Keratinocyte (primary cell): ENCODE data around the gene G6PC1. TPM values are rescaled to one million over a fixed set of nuclear protein-coding genes. Genes with fewer than 3 reads are reported as not detected.
"Not testable (repeated sequence)": the region's sequence is repeated elsewhere in the genome, so short reads cannot be mapped to it uniquely, and the experiment has no call there.

Experiments
- DNase-seq: peaks from one replicate; pipeline ENCODE4 v3.0.0-alpha.2; 2011; ENCODE audit warnings: low read depth, missing footprints, low spot score
- FAIRE-seq: peaks from 2 replicates; lab custom pipeline; 2011; peaks lifted over from hg19 to GRCh38; lab: Jason Lieb, UNC
- H2AFZ ChIP-seq: 2 replicates; pipeline ENCODE4 v1.6.0; 2012; ENCODE audit warnings: low read length, control low read depth, inconsistent platforms; ENCODE audit not compliant: control insufficient read depth
- H3K27ac ChIP-seq: 2 replicates; pipeline ENCODE4 v1.5.1; 2011; ENCODE audit warnings: low read length; ENCODE audit not compliant: control insufficient read depth, insufficient read depth
- H3K27me3 ChIP-seq: 3 replicates; pipeline ENCODE4 v1.6.0; 2011; ENCODE audit warnings: low read length; ENCODE audit not compliant: control insufficient read depth, insufficient read depth; ENCODE audit errors: extremely low read depth
- H3K36me3 ChIP-seq, 2 experiments: 2 replicates in 1 of 2; 3 replicates in 1 of 2; pipeline ENCODE4 v1.5.1; 2011; ENCODE audit warnings: low read length in 2 of 2, mild to moderate bottlenecking in 1 of 2; ENCODE audit not compliant: control insufficient read depth in 2 of 2, insufficient read depth in 2 of 2; ENCODE audit errors: extremely low read depth in 1 of 2
- H3K4me1 ChIP-seq: 3 replicates; pipeline ENCODE4 v1.5.1; 2011; ENCODE audit warnings: low read length; ENCODE audit not compliant: control insufficient read depth, insufficient read depth; ENCODE audit errors: extremely low read depth
- H3K4me2 ChIP-seq: 3 replicates; pipeline ENCODE4 v1.6.0; 2011; ENCODE audit warnings: low read depth, low read length; ENCODE audit not compliant: control insufficient read depth, insufficient read depth; ENCODE audit errors: extremely low read depth
- H3K4me3 ChIP-seq, 3 experiments: fragments of 200-600 bp in 1 of 3; sonication (generic) in 1 of 3; 2 replicates in 2 of 3; 3 replicates in 1 of 3; pipeline ENCODE4 v1.5.1; 2011 to 2016; ENCODE audit warnings: low read length in 3 of 3, mild to moderate bottlenecking in 3 of 3, control low read depth in 2 of 3, inconsistent platforms in 1 of 3, low read depth in 1 of 3, mixed read lengths in 1 of 3, mixed run types in 1 of 3, moderate library complexity in 1 of 3; ENCODE audit not compliant: control insufficient read depth in 2 of 3, insufficient read depth in 2 of 3; ENCODE audit errors: extremely low read depth in 1 of 3
- H3K79me2 ChIP-seq: 2 replicates; pipeline ENCODE4 v1.6.0; 2012; ENCODE audit warnings: low read length; ENCODE audit not compliant: control insufficient read depth, insufficient read depth
- H3K9ac ChIP-seq: 3 replicates; pipeline ENCODE4 v1.6.0; 2011; ENCODE audit warnings: low read length; ENCODE audit not compliant: control insufficient read depth, insufficient read depth; ENCODE audit errors: extremely low read depth
- H3K9me1 ChIP-seq: 3 replicates; pipeline ENCODE4 v1.6.0; 2011; ENCODE audit warnings: low read length; ENCODE audit not compliant: control insufficient read depth, insufficient read depth; ENCODE audit errors: extremely low read depth
- H3K9me3 ChIP-seq: 2 replicates; pipeline ENCODE4 v1.5.1; 2012; ENCODE audit warnings: low read depth, low read length; ENCODE audit not compliant: control insufficient read depth
- H4K20me1 ChIP-seq: 3 replicates; pipeline ENCODE4 v1.6.0; 2011; ENCODE audit warnings: low read length; ENCODE audit not compliant: control insufficient read depth, insufficient read depth; ENCODE audit errors: extremely low read depth
- EZH2 ChIP-seq: IDR thresholded peaks from one replicate; pipeline ENCODE4 v1.6.1; 2012; ENCODE audit warnings: inconsistent platforms, mild to moderate bottlenecking, low read length, moderate library complexity
- dilution Hi-C: fragments of 300-500 bp; cut with MboI; formaldehyde crosslinking; loops from one replicate; pipeline ENCODE4 v1.7.0; 2020; ENCODE audit warnings: low sequenced_read_pairs; ENCODE audit not compliant: extremely low pct_ligation_motif_present
- polyA plus RNA-seq, 5 experiments: library from polyadenylated mRNA; depleted of rRNA in 3 of 5; stranded (reverse) in 3 of 5; stranded (forward) in 1 of 5; unstranded in 1 of 5; fragments of >200 nt; gene quantifications; 1 replicate in 1 of 5; 2 replicates in 3 of 5; 3 replicates in 1 of 5; pipeline versions ENCODE4 v1.2.1 to v1.2.3, GENCODE V29; 2011 to 2012; ENCODE audit warnings: missing spikeins in 2 of 5, low read depth in 1 of 5, low replicate concordance in 1 of 5
- TF ChIP-seq, protein P1 (sequence below), 3 experiments: IDR thresholded peaks in 1 of 3; conservative IDR thresholded peaks in 1 of 3; optimal IDR thresholded peaks in 1 of 3; 2 replicates in 2 of 3; 3 replicates in 1 of 3; pipeline versions ENCODE3 to v1.5.1; 2011; ENCODE audit warnings: low read length in 3 of 3, mild to moderate bottlenecking in 3 of 3, moderate library complexity in 2 of 3, control low read depth in 1 of 3, inconsistent platforms in 1 of 3; ENCODE audit not compliant: insufficient read depth in 2 of 3; ENCODE audit errors: extremely low read depth in 1 of 3

The G6PC1 gene
- polyA plus RNA-seq, 1 donor (not counting 4 experiments of a cell fraction or from before 2014, with no cell fraction given) = not detected

DNA sequence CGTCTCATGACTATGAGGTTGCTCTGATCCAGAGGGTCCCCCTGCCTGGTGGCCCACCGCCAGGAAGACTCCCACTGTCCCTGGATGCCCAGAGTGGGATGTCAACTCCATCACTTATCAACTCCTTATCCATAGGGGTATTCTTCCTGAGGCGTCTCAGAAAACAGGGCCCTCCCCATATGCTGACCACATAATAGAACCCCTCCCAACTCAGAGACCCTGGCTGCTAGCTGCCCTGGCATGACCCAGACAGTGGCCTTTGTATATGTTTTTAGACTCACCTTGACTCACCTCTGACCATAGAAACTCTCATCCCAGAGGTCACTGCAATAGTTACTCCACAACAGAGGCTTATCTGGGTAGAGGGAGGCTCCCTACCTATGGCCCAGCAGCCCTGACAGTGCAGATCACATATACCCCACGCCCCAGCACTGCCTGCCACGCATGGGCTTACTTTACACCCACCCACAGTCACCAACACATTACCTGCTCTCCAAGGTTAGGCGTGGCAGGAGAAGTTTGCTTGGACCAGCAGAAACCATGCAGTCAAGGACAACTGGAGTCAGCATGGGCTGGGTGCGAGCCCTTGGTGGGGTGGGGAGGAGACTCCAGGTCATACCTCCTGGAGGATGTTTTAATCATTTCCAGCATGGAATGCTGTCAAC, 2.3 kb upstream of the G6PC1 start:
- Histone ChIP-seq H4K20me1 (no peaks in the 10 kb centered on the region), H3K9me3 (no peaks in the 10 kb centered on the region), H3K9me1 (no peaks in the 10 kb centered on the region), H3K27me3 (no peaks in the 10 kb centered on the region), H3K4me2 (no peak overlapping the region), H3K4me1 (peaks cover 8% of the 10 kb centered on the region), H3K36me3 (no peaks in the 10 kb centered on the region), H3K27ac (no peak overlapping the region), H2AFZ (no peak overlapping the region), H3K4me3 (no peak overlapping the region), H3K9ac (no peak overlapping the region), H3K79me2 (no peaks in the 10 kb centered on the region)
- FAIRE-seq = no peak
- TF ChIP-seq EZH2 = no peak
- TF ChIP-seq, protein P1, sequence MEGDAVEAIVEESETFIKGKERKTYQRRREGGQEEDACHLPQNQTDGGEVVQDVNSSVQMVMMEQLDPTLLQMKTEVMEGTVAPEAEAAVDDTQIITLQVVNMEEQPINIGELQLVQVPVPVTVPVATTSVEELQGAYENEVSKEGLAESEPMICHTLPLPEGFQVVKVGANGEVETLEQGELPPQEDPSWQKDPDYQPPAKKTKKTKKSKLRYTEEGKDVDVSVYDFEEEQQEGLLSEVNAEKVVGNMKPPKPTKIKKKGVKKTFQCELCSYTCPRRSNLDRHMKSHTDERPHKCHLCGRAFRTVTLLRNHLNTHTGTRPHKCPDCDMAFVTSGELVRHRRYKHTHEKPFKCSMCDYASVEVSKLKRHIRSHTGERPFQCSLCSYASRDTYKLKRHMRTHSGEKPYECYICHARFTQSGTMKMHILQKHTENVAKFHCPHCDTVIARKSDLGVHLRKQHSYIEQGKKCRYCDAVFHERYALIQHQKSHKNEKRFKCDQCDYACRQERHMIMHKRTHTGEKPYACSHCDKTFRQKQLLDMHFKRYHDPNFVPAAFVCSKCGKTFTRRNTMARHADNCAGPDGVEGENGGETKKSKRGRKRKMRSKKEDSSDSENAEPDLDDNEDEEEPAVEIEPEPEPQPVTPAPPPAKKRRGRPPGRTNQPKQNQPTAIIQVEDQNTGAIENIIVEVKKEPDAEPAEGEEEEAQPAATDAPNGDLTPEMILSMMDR (optimal IDR thresholded peaks at IDR 0.05 in 1 of 3, IDR thresholded peaks at IDR 0.05 in 1 of 3, conservative IDR thresholded peaks at IDR 0.05 in 1 of 3; ENCODE audit: extremely low read depth in 1 of 3, insufficient read depth in 2 of 3, low read length in 3 of 3) = no peak
- dilution Hi-C loops = no loop called here
- DNase-seq = no peak

DNA sequence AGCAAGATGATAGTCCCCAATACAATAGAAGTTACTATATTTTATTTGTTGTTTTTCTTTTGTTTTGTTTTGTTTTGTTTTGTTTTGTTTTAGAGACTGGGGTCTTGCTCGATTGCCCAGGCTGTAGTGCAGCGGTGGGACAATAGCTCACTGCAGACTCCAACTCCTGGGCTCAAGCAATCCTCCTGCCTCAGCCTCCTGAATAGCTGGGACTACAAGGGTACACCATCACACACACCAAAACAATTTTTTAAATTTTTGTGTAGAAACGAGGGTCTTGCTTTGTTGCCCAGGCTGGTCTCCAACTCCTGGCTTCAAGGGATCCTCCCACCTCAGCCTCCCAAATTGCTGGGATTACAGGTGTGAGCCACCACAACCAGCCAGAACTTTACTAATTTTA, 618 bp upstream of the G6PC1 start:
- H4K20me1 ChIP-seq, H3K9me3 ChIP-seq, DNase-seq, H3K4me1 ChIP-seq, H3K9ac ChIP-seq, H3K27me3 ChIP-seq, FAIRE-seq, H3K4me2 ChIP-seq, H3K4me3 ChIP-seq, H3K79me2 ChIP-seq, H3K36me3 ChIP-seq, H3K27ac ChIP-seq, H2AFZ ChIP-seq, H3K9me1 ChIP-seq, dilution Hi-C loops: not testable (repeated sequence)
